Loucy (cell line): ENCODE results near the gene RGS19.

Source experiments
- CTCF ChIP-seq: fragments of 200-600 bp; sonication (generic); conservative IDR thresholded peaks from 2 replicates; pipeline ENCODE4 v1.5.1; 2014; ENCODE audit warnings: mild to moderate bottlenecking, antibody characterized with exemption, low read length
- EZH2phosphoT487 ChIP-seq: fragments of 200-600 bp; IDR thresholded peaks from 2 replicates; pipeline ENCODE4 v1.6.1; 2018; ENCODE audit warnings: antibody characterized with exemption, mild to moderate bottlenecking, moderate library complexity, borderline replicate concordance

DNA sequence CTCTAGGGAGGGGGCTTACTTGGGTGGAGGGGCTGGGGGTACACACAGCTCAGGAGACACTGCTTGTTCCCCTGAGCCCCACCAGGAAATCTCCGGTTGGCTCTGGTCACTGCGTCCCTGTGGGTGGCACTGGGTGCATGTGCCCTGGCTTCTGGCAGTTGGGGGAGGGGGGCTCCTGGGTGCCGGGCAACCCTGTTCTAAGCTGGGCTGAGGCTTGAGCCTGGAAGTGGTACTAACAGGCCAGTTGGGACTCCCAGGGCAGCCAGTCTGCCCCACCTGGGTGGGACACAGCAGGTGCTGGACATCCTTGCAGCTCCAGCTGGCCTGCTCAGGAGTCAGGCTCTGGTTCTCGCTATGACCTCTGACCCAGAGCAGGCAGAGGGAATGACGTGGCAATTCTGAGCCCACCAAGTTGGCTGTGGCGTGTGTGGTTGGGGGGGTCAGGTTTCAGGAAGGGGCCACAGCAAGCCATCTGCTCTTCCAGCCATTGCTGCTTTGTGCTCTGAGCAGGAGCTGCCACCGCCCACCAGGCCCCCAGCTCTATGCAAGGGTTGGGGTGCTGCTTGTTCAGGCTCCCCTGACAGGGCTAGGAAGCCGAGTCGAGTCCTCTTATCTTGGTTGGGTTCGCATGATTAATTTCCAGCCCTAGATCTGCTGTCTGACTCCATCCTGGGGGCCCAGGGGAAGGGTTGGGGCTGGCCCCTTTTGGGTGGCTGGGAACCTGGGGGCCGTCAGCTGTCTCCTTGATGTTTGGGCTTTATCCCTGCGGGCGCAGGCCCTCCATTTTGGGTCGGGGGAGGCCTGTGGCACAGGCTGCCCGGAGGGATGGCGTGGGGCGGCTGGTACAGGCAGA lies 42.7 kb downstream of the RGS19 start:
- TF ChIP-seq CTCF, result no peak
- no peak for TF ChIP-seq EZH2phosphoT487
